Peyer's patch (tissue), 4 donors: Measurements from ENCODE around the gene FAIM2. TPM values are rescaled to one million over a fixed set of nuclear protein-coding genes. Genes with fewer than 3 reads are reported as not detected.

Experiments used
- DNase-seq, 3 donors: peaks; one replicate each; pipeline ENCODE4 v3.0.0-alpha.2; 2017 to 2019
- H3K27ac ChIP-seq, 4 donors: fragments of 200-600 bp; sonication (generic); one replicate each; pipeline ENCODE4 v1.5.1; 2016 to 2019
- H3K27me3 ChIP-seq, 2 donors: fragments of 200-600 bp; sonication (generic); one replicate each; pipeline ENCODE4 v1.5.1; 2019
- H3K36me3 ChIP-seq, 3 donors: fragments of 200-600 bp; sonication (generic); one replicate each; pipeline ENCODE4 v1.5.1; 2016 to 2019
- H3K4me1 ChIP-seq, 4 donors: fragments of 200-600 bp; sonication (generic); one replicate each; pipeline ENCODE4 v1.5.1; 2016 to 2019
- H3K4me3 ChIP-seq, 4 donors: fragments of 200-600 bp; sonication (generic); 1 replicate in 3 of 4; 2 replicates in 1 of 4; pipeline ENCODE4 v1.5.1; 2016 to 2019; ENCODE audit warnings: mild to moderate bottlenecking in 1 of 4
- H3K9me3 ChIP-seq, 4 donors: fragments of 200-600 bp; sonication (generic); one replicate each; pipeline ENCODE4 v1.5.1; 2016 to 2019; ENCODE audit warnings: mild to moderate bottlenecking in 1 of 4
- CTCF ChIP-seq, 6 experiments: fragments of 450-650 bp in 4 of 6; fragments of 200-600 bp in 2 of 6; sonication (generic) in 1 of 6; IDR thresholded peaks; one replicate each; pipeline ENCODE4 v1.5.1; 2017 to 2019; ENCODE audit warnings: antibody characterized with exemption in 6 of 6, mild to moderate bottlenecking in 3 of 6, moderate library complexity in 1 of 6
- POLR2A ChIP-seq, 2 donors: fragments of 450-650 bp; IDR thresholded peaks; one replicate each; pipeline ENCODE4 v1.5.1; 2017; ENCODE audit warnings: antibody characterized with exemption in 2 of 2, mild to moderate bottlenecking in 2 of 2, moderate library complexity in 2 of 2
- total RNA-seq, 4 donors: library from RNA; depleted of rRNA; stranded (reverse); fragments of >200 nt; gene quantifications; one replicate each; pipeline ENCODE4 v1.1.0, GENCODE V29; 2016

The FAIM2 gene
- total RNA-seq, 4 donors from 2014 or later, result 0.83 to 4.7 (median 2.9) TPM

GRCh38 chr12:49869816-49870500, 33.7 kb downstream of the FAIM2 start:
- H3K4me1 ChIP-seq, result peaks cover 0 to 11% (median 0%) of the 10 kb centered on the region in 4 donors
- H3K4me3 ChIP-seq, result no peak overlapping the region
- H3K9me3 ChIP-seq, result no peaks in the 10 kb centered on the region
- TF ChIP-seq CTCF (IDR thresholded peaks at IDR 0.05), result no peak
- no peak for TF ChIP-seq POLR2A (IDR thresholded peaks at IDR 0.05)
- no peaks in the 10 kb centered on the region for H3K27me3 ChIP-seq
- peak overlapping the region in 2 of 4 donors; percentile 33 to 46 for H3K27ac ChIP-seq
- no peak for DNase-seq
- H3K36me3 ChIP-seq, result no peaks in the 10 kb centered on the region

- Histone ChIP-seq H3K36me3 (no peaks in the 10 kb centered on the region), H3K4me1 (peaks cover 0 to 11% (median 0%) of the 10 kb centered on the region in 4 donors), H3K9me3 (no peaks in the 10 kb centered on the region), H3K27me3 (no peaks in the 10 kb centered on the region), H3K27ac (peak overlapping the region; percentile 12 to 46 (median 32)), H3K4me3 (no peak overlapping the region)
- no peak for TF ChIP-seq CTCF (IDR thresholded peaks at IDR 0.05)
- no peak for TF ChIP-seq POLR2A (IDR thresholded peaks at IDR 0.05)
- DNase-seq, result peak in 2 of 3 donors; percentile 19 to 71
Observed at GRCh38 chr12:49868952-49869815, 34.5 kb downstream of the FAIM2 start.

GRCh38 chr12:49868449-49868848, 35.3 kb downstream of the FAIM2 start:
- Histone ChIP-seq H3K4me1 (peaks cover 0 to 11% (median 0%) of the 10 kb centered on the region in 4 donors), H3K4me3 (no peak overlapping the region), H3K27me3 (no peaks in the 10 kb centered on the region), H3K9me3 (no peaks in the 10 kb centered on the region), H3K36me3 (no peaks in the 10 kb centered on the region), H3K27ac (peak overlapping the region; percentile 12 to 46 (median 32))
- no peak for TF ChIP-seq CTCF (IDR thresholded peaks at IDR 0.05)
- no peak for TF ChIP-seq POLR2A (IDR thresholded peaks at IDR 0.05)
- no peak for DNase-seq

- TF ChIP-seq CTCF (IDR thresholded peaks at IDR 0.05) (no peak), POLR2A (IDR thresholded peaks at IDR 0.05) (no peak)
- Histone ChIP-seq H3K36me3 (no peaks in the 10 kb centered on the region), H3K27ac (no peak overlapping the region), H3K27me3 (no peaks in the 10 kb centered on the region), H3K4me1 (peaks cover 0 to 11% (median 0%) of the 10 kb centered on the region in 4 donors), H3K9me3 (no peaks in the 10 kb centered on the region), H3K4me3 (no peak overlapping the region)
- no peak for DNase-seq
Observed at GRCh38 chr12:49867570-49868341, 35.9 kb downstream of the FAIM2 start.

- no peak for TF ChIP-seq POLR2A (IDR thresholded peaks at IDR 0.05)
- TF ChIP-seq CTCF (IDR thresholded peaks at IDR 0.05), result peak; percentile 72 to 96 (median 87)
- peak overlapping the region in 1 of 4 donors; percentile 19 for H3K4me3 ChIP-seq
- no peak overlapping the region for H3K27ac ChIP-seq
Observed at GRCh38 chr12:49866859-49867569, 36.7 kb downstream of the FAIM2 start.

More at GRCh38 chr12:49866859-49867569, 36.7 kb downstream of the FAIM2 start:
- peaks cover 0 to 11% (median 0%) of the 10 kb centered on the region in 4 donors for H3K4me1 ChIP-seq
- DNase-seq, result peak; percentile 71 to 89 (median 78)
- H3K27me3 ChIP-seq, result no peaks in the 10 kb centered on the region
- H3K9me3 ChIP-seq, result no peaks in the 10 kb centered on the region
- no peaks in the 10 kb centered on the region for H3K36me3 ChIP-seq
